HG03558 (cell line): Measurements from ENCODE around the gene TCEAL9.
"Not testable (repeated sequence)": the region's sequence is repeated elsewhere in the genome, so short reads cannot be mapped to it uniquely, and the experiment has no call there.

Source experiments
- ATAC-seq: cut with Tn5 transposase; IDR thresholded peaks from one replicate; pipeline ENCODE4 v1.9.1; 2021; ENCODE audit warnings: moderate number of reproducible peaks; ENCODE audit not compliant: unreplicated experiment; ENCODE audit errors: extremely low read depth

Gene TCEAL9

DNA sequence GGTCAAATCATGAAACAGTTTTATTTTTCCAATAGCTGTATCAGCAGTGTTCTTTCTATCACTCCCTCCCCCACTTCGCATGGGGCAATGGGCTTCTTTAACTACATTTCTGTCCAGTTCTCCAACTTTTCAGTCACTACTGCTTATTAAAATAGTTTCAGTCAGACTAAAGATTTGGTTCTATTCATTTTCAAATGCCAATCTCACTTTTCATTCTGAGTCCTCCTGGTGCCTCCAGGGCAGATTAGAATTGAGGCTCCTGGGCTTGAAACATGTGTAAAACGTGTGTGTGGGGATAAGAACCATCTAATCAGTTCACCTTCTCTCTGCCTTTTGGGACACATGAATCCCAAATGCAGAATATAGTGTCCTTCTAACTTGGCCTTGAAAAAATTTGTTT, 16.6 kb downstream of the TCEAL9 start:
- ATAC-seq = no peak

DNA sequence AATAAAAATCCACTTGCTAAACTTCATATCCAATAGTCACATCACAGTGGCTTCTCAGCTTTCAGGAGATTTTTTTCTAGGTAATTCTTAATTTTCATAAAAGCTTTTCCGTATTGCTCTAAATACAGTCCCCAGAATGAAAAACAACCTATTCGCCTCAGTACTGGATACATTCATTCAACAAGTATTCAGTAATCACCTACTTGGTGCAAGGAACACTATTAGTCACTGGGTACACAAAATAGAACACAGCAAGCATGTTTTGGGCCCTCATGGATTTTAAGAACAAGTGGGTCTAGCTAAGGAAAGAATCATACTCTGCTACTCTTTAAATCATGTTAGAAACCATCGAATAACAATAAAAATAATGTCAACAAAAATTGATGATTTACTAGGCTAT, 17.3 kb downstream of the TCEAL9 start:
- ATAC-seq = no peak

- ATAC-seq = no peak
These were observed 20.0 kb downstream of the TCEAL9 start, which contains the start of gene BEX3 for GRCh38 chrX:103376118-103376978. BEX3 (plus strand) TSS chrX:103376538; CDS start chrX:103377522, 984 bp downstream.

GRCh38 chrX:103376979-103377324, 20.6 kb downstream of the TCEAL9 start:
- ATAC-seq = no peak

DNA sequence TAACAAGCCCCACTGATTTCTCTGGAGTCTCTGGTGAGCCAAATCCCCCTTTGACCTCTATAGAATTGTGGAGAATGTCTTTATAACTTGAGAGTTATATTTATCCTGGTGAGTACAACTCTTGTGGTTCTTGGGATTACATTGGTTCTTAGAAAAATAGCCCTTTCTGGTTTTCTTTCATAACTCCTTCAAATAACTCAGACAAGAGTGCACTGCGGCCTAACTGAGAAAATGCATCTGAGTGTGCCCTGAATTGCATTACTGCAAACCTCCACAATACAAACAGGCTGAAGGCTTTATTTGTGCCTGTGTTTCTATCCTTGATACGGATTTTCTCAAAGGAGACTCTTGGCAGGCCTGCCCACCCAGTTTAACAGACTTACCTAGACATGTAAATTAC, 22.7 kb downstream of the TCEAL9 start:
- no peak for ATAC-seq

- no peak for ATAC-seq
These were observed 26.6 kb downstream of the TCEAL9 start for GRCh38 chrX:103382877-103383276.

DNA sequence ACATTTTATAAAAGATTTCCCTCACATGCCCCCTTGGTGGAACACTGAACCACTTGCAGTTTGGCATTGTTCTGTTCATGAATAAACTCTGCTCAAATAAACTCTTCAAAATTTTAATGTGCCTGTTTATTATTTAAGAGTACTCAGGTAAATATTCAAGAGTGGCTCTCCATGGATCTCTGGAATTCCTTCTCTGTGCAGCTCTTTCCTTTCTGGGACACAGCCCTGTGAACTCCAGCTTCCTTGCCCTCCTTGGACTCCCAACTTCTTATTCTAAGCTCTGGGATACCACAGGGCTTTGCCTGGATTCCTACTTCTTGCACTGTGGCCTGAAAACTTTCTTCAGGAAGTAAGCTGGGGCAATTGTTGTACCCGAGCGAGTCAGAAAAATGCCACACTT, 28.4 kb downstream of the TCEAL9 start:
- no peak for ATAC-seq

GRCh38 chrX:103385283-103385830, 29.1 kb downstream of the TCEAL9 start:
- not testable (repeated sequence) for ATAC-seq

GRCh38 chrX:103386332-103386731, 30.0 kb downstream of the TCEAL9 start:
- ATAC-seq = no peak

GRCh38 chrX:103393487-103393886, 37.2 kb downstream of the TCEAL9 start:
- no peak for ATAC-seq

GRCh38 chrX:103396186-103396585, 39.9 kb downstream of the TCEAL9 start:
- ATAC-seq = no peak

- no peak for ATAC-seq
These were observed 40.4 kb downstream of the TCEAL9 start for GRCh38 chrX:103396660-103397059.

- ATAC-seq = no peak
These were observed 41.4 kb downstream of the TCEAL9 start for GRCh38 chrX:103397707-103398106.

- ATAC-seq = no peak
These were observed 42.1 kb downstream of the TCEAL9 start for GRCh38 chrX:103398421-103398864.

- ATAC-seq = no peak
These were observed 43.4 kb downstream of the TCEAL9 start for GRCh38 chrX:103399744-103400143.

DNA sequence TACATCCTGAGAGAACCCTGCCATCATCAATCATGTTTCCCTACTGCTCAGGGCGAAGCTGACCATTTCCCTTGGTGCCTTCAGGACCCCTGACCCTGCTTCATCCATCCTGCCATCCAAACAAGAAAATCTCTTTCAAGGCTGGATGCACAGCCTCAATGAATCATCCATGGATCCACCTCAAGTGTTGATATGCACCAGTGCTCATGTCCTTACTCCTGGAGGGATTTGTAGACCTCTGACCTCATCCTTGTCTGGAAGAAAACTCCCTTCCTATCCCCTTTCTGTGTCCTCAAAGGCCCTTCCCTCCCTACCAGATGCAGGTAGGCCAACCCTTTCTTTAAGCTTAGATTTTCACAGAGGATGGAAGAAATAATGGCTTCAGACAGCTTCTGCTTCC, 44.6 kb downstream of the TCEAL9 start:
- ATAC-seq = no peak

GRCh38 chrX:103404231-103405008, 48.1 kb downstream of the TCEAL9 start:
- ATAC-seq = peak; percentile 81

DNA sequence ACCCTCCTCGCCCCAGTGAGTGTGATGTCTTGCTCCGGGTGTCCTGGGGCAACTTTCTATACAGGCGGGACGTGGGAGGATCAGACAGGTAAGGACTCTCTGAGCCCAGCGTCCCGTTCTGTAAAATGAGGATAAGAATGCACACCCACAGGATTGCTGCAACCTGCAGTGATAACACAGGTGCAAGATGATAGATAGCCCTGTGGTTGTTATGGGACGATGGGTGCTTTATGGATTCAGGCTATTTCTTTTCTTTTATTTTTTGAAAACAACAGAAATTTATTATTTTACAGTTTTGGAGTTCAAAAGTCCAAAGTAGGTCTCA, 48.7 kb downstream of the TCEAL9 start:
- peak; percentile 11 for ATAC-seq

DNA sequence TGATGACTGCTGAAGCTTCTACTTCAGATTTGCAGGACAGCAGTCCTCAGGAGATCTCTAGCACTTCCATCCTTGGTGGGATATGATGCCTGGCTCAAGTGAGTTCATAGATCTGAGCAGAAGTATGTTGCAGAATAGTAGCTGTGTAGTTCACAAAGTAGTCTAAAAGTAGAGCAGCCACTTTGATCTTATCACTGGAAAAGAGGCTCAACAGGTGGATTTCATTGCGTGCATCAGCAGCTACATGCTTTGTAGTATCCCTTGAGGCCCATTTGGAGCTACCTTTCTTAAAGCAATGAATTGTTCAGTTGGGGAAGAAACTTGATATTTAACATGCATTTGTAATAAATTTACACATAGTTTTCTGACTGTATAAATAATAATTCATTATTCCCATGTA, 50.0 kb downstream of the TCEAL9 start:
- ATAC-seq = no peak

- ATAC-seq = no peak
These were observed 51.5 kb downstream of the TCEAL9 start for GRCh38 chrX:103407776-103408175.
